Measurements from ENCODE around the gene QPCTL.
"Not testable (repeated sequence)": the region's sequence is repeated elsewhere in the genome, so short reads cannot be mapped to it uniquely, and the experiment has no call there.

QPCTL gene

GRCh38 chr19:45677351-45678230 is 14.9 kb upstream of the QPCTL start:
- no peak for FAIRE-seq

DNA sequence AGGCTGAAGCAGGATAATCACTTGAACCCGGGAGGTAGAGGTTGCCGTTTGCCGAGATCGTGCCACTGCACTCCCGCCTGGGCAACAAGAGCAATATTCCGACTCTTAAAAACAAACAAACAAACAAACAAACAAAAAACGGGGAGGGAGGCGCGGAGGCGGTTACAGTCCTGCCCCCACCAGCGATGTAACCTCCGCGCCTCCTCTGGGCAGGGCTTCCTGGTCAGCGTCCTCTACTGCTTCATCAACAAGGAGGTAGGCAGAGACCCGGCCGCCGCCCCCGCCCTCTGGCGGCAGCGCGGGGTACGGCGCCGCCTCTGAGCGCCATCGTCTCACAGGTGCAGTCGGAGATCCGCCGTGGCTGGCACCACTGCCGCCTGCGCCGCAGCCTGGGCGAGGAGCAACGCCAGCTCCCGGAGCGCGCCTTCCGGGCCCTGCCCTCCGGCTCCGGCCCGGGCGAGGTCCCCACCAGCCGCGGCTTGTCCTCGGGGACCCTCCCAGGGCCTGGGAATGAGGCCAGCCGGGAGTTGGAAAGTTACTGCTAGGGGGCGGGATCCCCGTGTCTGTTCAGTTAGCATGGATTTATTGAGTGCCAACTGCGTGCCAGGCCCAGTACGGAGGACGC is 11.0 kb upstream of the QPCTL start:
- FAIRE-seq, result no peak

DNA sequence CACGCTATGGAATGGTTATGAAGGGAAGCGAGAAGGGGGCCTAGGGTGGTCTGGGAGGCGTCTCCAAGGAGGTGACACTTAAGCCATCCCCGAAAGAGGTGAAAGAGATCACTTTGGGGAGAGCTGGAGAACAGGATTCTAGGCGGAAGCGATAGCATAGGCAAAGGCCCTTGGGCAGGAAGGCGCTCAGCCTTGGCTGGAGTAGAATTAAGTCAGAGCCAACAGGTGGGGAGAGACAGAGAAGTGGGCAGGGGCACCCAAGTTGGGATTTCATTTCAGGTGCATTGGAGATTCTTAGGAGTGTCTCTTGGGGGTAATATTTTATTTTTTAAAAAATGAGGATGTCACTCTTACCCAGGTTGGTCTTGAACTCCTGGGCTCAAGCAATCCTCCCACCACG is 10.3 kb upstream of the QPCTL start:
- FAIRE-seq, result no peak

GRCh38 chr19:45682908-45683307 is 9.6 kb upstream of the QPCTL start:
- no peak for FAIRE-seq

- not testable (repeated sequence) for FAIRE-seq
Observed at GRCh38 chr19:45685045-45685444, 7.4 kb upstream of the QPCTL start.

DNA sequence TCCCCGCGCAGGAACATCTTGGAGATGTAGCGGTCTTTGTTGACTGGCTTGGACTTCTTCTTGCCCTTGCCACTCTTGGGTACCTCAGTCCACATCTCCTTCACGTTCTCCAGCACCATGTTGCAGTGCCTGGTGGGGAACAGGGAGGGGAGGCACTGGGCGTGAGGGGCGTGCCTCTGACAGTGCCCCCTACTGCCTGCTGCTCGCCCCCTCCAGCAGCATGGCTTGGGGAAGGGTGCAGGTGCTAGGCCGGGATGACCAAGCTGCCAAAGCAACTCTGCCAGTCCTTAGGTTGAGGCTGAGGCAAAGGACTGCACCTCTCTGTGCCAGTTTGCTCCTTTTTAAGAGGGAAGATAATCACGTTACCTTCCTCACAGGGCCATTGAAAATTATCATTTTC is 4.9 kb upstream of the QPCTL start:
- no peak for FAIRE-seq

DNA sequence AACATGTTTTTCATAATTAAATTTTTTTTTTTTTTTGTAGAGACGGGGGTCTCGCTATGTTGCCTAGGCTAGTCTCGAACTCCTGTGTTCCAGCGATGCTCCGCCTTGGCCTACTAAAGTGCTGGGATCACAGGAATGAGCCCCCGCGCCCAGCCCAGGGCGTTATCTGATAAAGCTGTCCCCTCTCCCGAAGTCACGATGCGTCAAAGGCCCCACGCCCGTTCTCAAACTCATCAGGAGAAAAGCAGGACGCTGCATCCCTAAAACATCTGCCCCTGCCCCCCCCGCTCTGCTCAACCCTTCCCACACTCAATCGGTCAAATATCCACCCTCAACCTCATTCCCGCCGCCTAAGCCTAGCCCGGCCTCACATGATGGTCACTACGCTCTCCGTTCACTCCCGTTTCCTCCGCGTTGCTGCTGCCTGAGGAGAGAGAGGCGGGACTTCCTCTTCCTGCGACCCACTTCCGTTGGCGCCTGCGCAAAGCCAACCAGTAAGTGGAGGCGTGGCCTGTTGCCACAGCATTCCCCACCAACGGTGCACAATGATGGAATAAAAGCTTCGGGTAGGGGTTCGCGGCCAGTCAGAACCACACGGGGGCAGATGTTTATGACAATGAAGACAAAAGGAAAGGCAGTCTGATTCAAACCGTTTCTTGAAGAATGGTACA is 815 bp upstream of the QPCTL start, which contains the start of gene SNRPD2:
TSS of gene SNRPD2 (minus strand) at position 438 of the 671 bp plus-strand sequence. CDS start at position 373, 65 bp downstream.
- FAIRE-seq, result no peak

DNA sequence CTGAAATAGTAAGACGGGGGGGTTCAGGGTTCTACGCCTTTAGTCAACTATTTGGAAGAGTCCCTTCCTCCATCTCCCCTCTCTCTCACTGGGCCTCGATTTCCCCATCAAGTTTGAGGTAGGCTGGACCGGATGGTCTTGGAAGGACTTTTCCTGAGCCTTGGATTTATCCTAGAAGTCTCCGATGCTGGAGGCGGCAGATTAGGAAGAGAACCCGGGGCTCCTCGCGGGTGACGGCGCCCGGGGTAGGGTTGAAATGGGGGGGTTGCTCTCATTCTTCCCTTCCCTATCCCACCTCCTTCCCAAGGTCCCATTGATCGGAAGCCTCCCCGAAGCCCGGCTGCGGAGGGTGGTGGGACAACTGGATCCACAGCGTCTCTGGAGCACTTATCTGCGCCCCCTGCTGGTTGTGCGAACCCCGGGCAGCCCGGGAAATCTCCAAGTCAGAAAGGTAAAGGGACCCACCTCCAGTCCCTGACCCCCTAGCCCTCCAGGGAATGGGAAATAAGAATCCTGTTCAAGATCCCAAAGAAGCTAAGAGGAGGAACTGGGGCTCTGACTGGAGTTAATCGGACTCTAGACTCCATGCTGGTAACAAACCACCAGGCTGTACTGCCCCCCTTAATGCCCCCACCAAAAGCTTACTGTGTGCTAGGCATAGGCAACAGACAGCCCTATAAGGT is 781 bp downstream of the QPCTL start:
- no peak for FAIRE-seq

- FAIRE-seq, result no peak
Observed at GRCh38 chr19:45701676-45702075, 9.2 kb downstream of the QPCTL start.

DNA sequence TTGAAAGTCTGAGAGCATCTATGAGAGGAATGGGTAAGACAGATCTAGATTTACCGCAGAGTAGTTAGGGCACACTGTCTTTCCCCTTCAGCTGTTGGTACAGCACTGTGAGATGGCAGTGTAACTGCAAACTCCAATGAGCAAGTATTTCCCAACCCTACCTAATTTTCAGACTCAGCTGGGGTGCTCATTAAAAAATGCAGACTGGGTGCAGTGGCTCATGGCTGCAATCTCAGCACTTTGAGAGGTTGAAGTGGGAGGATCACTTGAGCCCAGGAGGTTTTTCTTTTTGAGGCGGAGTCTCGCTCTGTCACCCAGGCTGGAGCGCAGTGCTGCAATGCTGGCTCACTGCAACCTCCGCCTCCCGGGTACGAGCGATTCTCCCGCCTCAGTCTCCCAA is 12.6 kb downstream of the QPCTL start:
- no peak for FAIRE-seq

DNA sequence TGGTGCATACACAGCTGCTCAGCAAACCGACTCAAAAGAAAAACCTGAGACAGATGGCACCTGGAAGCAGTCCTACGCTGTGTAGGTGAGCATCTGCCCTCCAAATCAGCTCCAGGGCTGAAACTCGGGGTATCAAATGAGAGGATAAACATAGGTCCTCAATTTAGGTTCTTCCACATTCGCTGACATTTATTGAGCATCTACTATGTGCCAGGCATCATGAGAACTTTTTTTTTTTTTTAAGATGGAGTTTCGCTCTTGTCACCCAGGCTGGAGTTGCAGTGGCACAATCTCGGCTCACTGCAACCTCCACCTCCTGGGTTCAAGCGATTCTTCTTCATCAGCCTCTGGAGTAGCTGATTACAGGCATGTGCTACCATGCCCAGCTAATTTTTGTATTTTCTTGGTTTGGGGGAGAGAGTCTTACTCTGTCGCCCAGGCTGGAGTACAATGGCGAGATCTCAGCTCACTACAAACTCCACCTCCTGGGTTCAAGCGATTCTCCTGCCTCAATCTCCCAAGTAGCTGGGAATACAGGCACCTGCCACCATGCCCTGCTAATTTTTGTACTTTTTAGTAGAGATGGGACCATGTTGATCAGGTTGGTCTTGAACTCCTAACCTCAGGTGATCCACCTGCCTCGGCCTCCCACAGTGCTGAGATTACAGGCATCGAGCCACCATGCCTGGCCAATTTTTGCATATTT is 13.4 kb downstream of the QPCTL start:
- no peak for FAIRE-seq

- no peak for FAIRE-seq
Observed at GRCh38 chr19:45710356-45711130, 18.1 kb downstream of the QPCTL start.

DNA sequence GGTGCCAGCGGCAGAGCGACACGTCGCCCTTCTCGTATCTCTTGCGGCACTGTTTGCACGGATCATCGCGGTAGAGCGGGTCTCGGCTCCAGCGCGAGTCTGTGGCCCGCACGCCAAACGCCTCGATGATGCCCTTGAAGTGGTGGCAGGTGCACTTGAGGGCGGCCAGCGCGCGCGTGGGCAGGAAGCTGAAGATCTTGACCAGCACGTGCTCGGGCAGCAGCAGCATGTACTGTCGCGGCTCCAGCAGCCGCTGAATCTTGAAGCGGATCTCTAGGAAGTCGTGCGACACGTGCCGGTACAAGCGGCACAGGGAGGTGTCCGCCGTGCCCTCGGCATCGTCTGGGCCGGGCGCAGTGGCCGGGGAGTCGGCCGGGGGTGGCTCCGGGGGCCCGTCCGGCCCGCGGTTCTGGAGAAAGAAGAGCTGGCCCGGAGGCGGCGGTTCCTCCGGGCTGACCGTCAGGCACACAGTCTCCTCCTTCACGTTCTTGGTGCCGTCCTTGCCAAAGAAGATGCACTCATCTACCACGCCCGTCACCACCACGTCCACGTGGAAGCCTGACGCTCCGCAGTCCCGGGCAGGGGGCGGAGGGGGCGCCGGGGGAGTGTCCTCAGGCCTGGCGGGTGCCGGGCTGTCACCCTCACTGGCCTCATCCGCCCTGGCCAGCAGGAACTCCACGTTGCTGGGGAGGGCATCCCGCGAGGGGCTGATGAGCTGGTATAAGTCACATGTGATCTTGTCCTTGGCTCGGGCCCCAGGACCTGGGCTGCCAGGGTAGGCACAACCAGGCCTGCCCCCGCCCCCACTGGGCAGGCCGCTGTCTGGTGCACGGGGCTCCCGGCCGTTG is 19.6 kb downstream of the QPCTL start:
- no peak for FAIRE-seq

DNA sequence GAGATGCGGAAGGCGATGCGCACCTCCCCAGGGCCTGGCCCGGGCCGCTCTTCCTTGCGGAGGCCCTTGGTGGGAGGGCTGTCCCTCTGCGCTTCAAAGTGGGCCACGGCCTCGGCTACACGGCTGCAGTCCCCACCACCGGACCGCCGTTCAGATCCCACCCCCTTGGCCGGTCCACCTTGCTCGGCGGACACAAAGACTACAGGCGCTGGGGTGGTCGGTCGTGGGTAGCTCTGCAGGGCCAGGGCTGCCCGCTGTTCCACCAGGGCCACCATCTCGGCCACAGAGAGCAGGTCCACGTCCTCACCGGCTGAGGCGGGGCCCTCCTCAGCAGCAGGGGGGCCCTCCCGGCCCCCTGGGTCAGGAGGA is 20.2 kb downstream of the QPCTL start:
- no peak for FAIRE-seq

DNA sequence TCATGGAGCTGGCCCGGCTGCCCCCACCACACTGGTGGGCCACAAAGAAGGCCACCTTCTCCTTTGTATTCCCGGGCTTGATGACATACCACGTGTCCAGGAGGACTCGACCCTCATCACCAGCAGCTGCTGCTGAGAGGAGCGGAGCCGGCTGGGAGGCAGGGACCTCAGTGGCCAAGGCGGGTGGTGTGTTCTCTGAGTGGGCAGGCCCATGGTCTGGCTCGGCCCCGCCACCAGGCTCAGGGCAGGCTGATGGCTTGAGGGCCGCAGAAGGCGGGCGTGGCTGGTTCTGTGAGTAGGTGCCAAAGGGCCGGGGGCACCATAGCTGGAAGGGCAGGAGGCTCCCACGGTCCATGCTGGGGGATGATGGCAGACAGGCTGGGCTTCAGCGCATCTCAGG is 20.7 kb downstream of the QPCTL start:
- no peak for FAIRE-seq

GRCh38 chr19:45715139-45715538 is 22.7 kb downstream of the QPCTL start:
- no peak for FAIRE-seq

DNA sequence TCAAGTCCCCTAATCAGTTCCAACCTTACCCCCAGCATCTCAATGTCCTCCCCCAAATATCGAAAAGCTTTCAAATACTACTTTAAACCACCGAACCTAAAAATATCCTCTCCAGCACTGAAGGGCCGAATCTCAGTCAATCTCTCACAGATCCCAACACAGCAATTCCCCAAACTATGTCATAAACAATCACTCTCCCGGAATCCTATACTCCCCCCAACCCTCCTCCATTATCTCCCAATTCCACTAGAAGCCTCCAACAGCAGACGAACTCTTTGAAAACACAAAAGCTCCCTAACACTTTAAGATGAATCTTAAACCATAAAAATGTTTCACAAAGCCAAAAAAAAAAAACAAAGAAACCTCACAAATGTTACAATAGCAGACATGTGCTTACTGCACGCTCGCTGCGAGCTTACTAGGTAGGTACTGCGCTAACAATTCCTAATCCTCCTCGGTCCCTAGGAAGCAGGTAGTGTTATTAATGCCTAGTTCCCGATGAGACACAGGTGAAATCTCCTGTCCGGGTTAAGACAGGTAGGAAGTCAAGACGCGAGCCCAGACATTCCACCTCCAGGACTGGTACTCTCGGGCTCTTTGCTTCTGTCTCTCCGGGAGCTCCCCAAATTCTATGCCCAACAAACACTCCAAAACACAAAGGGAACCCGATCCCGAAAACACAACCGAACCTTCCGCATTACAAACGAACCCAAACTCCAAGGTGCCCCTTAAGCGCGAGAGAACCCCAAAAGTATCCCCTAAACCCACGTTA is 24.1 kb downstream of the QPCTL start:
- FAIRE-seq, result no peak

DNA sequence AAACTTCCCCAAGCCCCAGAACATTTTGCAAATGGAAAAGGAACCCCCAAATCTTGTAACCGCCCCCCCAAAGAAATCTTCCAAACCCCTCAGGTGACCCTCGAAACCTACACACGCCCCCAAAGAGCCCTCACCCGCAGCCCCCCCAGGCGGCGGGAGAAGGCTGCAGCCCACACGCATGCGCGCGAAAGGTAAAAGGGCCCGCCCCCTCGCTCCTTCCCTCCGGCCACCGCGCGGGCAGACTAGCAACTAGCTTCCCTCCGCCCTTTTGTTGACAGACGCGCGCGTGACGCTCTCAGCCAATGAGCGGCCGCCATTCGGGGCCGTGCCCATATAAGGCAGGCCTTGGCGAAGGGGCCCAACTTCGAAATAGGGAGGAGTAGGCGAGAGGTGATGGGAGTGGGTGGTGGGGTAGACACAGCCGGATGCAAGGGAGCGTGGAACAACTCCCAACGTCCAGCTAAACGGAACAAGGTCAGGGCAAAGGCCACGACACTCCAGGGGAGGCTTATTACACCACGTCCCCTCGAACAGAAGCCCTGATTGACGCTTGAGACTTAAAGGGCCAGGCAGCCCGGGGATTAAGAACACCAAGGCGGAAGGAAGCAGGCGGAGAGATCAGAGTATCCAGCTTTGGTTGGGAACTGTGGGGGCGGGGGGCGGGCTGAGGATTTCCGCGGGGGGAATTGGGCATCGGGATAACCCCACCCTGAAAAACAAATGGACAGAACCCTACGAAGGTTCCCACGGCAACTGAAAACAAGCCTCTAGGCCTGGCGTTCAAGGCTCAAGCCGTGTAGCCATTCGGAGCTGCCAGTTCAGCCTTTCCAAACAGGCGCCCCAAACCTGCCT is 24.9 kb downstream of the QPCTL start:
- peak; percentile 98 for FAIRE-seq

All from A204.1 (cell line).